ENCODE data around the gene IRF2BP2. TPM values are rescaled to one million over a fixed set of nuclear protein-coding genes. Genes with fewer than 3 reads are reported as not detected.

IRF2BP2 gene
- total RNA-seq, 1 donor from 2014 or later, result 55.6 TPM

DNA sequence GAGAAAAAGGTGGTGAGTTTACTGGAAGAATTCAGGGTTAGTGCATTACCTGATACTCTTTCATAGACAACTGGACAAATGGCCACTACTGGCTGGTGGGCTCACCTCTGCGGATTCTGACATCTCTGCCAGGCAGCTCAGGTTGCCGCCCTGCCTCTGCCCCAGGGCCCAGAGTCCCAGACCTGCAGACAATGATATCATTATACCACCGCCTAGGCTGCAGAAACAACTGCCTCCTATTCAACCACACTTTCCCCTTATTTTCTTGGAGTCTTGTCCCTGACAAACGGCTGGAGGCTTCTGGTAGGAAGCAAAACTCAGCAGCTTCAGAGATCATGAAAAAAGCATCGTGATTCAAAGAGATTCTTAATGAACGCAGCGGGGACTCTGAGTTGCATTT lies 37.0 kb downstream of the IRF2BP2 start:
- Mint-ChIP-seq H3K36me3 (ENCODE audit: low read depth) (no peaks in the 10 kb centered on the region), H3K27me3 (ENCODE audit: low read depth) (no peaks in the 10 kb centered on the region), H3K4me3 (no peak overlapping the region), H3K27ac (ENCODE audit: unreplicated experiment) (no peak overlapping the region), H3K4me1 (peaks cover 32% of the 10 kb centered on the region), H3K9me3 (no peaks in the 10 kb centered on the region)
- TF ChIP-seq, protein P1, sequence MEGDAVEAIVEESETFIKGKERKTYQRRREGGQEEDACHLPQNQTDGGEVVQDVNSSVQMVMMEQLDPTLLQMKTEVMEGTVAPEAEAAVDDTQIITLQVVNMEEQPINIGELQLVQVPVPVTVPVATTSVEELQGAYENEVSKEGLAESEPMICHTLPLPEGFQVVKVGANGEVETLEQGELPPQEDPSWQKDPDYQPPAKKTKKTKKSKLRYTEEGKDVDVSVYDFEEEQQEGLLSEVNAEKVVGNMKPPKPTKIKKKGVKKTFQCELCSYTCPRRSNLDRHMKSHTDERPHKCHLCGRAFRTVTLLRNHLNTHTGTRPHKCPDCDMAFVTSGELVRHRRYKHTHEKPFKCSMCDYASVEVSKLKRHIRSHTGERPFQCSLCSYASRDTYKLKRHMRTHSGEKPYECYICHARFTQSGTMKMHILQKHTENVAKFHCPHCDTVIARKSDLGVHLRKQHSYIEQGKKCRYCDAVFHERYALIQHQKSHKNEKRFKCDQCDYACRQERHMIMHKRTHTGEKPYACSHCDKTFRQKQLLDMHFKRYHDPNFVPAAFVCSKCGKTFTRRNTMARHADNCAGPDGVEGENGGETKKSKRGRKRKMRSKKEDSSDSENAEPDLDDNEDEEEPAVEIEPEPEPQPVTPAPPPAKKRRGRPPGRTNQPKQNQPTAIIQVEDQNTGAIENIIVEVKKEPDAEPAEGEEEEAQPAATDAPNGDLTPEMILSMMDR (conservative IDR thresholded peaks at IDR 0.05), result no peak
- no peak for DNase-seq (ENCODE audit: low read depth, low spot score)

DNA sequence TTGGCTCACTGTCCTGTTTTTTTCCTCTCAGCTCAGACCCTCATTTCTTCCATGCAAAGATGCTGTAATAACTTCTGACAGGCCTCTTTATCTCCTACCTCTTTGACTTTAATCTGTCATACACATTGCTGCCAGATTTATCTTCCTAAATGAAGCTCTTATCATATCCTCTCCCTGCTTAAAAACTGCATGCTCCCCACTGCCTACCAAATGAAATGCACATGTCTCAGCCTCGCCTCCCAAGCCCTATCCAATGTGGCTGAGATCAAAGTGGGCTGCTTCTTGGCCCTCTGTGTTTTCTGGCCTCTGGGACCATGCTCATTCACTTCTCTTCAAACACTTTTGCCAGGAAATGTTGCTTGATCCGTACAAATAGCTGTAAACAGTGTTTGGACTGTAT lies 38.3 kb downstream of the IRF2BP2 start:
- Mint-ChIP-seq H3K36me3 (ENCODE audit: low read depth) (no peaks in the 10 kb centered on the region), H3K4me3 (no peak overlapping the region), H3K27ac (ENCODE audit: unreplicated experiment) (no peak overlapping the region), H3K27me3 (ENCODE audit: low read depth) (no peaks in the 10 kb centered on the region), H3K9me3 (peaks cover 2% of the 10 kb centered on the region), H3K4me1 (peaks cover 28% of the 10 kb centered on the region)
- TF ChIP-seq, protein P1 (conservative IDR thresholded peaks at IDR 0.05), result no peak
- no peak for DNase-seq (ENCODE audit: low read depth, low spot score)

DNA sequence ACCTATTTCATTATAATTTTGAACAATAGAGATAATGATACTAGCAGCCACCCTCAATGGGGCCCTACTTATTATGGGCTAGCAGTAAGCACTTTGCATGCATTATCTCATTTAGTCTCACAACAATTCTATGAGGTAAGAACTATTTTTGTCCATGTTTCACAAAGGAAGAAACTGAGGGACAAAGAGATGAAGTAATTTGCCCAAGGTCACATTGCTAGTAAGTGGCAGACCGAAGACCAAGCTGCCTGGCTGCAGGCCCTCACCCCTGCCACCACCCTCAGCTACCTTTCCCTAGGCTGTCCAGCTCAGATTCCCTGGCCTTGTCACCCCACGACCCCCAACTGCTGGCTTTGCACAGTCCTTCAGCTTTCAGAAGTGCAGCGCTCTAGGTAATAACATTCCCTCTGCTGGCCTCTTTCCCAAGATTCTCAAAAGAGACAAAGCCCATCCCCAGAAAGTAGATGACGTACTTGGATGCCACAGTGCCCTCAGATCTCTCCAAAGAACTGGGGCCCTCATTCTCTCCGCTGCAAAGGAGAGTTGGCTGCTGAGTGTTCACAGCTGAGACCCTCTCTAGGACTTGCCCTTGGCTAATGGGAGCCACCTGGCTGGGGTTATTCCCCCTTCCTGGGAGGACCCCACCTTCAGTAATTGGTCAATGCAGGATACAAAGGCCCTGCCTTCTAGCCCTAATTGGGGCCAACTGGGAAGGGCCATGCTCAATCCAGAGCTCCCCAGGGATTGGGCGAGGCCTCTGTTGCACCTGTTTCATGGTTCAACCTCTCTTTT lies 39.5 kb downstream of the IRF2BP2 start:
- Mint-ChIP-seq H3K27ac (ENCODE audit: unreplicated experiment) (no peak overlapping the region), H3K36me3 (ENCODE audit: low read depth) (no peaks in the 10 kb centered on the region), H3K9me3 (peaks cover 2% of the 10 kb centered on the region), H3K4me3 (no peak overlapping the region), H3K4me1 (peaks cover 23% of the 10 kb centered on the region), H3K27me3 (ENCODE audit: low read depth) (no peaks in the 10 kb centered on the region)
- TF ChIP-seq, protein P1 (conservative IDR thresholded peaks at IDR 0.05), result no peak
- DNase-seq (ENCODE audit: low read depth, low spot score), result no peak

DNA sequence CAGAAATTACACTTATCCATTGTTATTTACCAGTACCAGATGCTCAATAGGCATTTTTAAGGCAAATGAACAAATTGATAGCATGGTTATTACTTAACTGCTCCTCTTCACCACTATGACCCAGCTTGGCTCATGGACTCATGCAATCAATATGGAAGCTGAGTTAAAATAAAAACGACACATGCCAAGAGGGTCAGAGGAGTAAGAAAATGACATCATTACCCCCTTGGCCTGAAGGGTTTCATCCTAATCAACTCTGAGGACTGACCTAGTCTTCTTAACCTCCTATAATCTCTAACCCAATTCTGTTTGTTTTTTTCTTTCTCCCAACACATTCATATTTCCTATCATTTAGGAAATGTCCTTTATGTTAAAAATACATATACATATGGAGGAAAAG lies 41.6 kb downstream of the IRF2BP2 start:
- Mint-ChIP-seq H3K27me3 (ENCODE audit: low read depth) (no peaks in the 10 kb centered on the region), H3K4me3 (no peak overlapping the region), H3K36me3 (ENCODE audit: low read depth) (no peaks in the 10 kb centered on the region), H3K4me1 (peaks cover 23% of the 10 kb centered on the region), H3K9me3 (peaks cover 2% of the 10 kb centered on the region), H3K27ac (ENCODE audit: unreplicated experiment) (no peak overlapping the region)
- TF ChIP-seq, protein P1 (conservative IDR thresholded peaks at IDR 0.05), result no peak
- no peak for DNase-seq (ENCODE audit: low read depth, low spot score)

DNA sequence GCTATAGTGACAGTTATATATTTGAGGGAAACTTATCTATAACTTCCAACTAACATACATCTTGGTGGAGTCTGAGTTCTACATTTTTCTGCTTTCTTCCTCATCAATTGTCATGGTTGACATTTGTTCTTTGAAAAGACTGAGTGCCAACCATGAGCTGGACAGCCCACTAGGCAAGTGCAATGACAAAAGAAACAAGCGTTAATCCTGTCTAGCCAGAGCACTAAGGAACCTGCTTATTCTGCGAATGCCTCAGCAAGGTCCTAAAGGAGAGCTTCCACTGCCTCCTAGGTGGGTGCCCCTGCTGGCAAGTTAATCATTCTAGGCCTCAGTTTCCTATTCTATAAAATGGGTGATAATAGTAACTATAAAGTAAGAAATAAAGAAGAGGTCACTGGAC lies 44.8 kb downstream of the IRF2BP2 start:
- H3K36me3 Mint-ChIP-seq (ENCODE audit: low read depth), result no peaks in the 10 kb centered on the region
- H3K4me3 Mint-ChIP-seq, result no peak overlapping the region
- peaks cover 18% of the 10 kb centered on the region for H3K4me1 Mint-ChIP-seq
- TF ChIP-seq, protein P1 (conservative IDR thresholded peaks at IDR 0.05), result no peak
- no peak for DNase-seq (ENCODE audit: low read depth, low spot score)
- H3K27me3 Mint-ChIP-seq (ENCODE audit: low read depth), result no peaks in the 10 kb centered on the region
- H3K9me3 Mint-ChIP-seq, result peaks cover 2% of the 10 kb centered on the region
- H3K27ac Mint-ChIP-seq (ENCODE audit: unreplicated experiment), result no peak overlapping the region

All from neural crest cell (in vitro differentiated cells).